Stomach smooth muscle (tissue), 2 donors: Measurements from ENCODE around the gene EEIG1.

Experiments
- H3K27ac ChIP-seq: one replicate; pipeline ENCODE4 v1.7.0; 2013; ENCODE audit warnings: mild to moderate bottlenecking, low read length, inconsistent platforms
- H3K27me3 ChIP-seq, 2 donors: one replicate each; pipeline ENCODE4 v1.7.0; 2013; ENCODE audit warnings: low read length in 2 of 2; ENCODE audit not compliant: insufficient read depth in 2 of 2, control insufficient read depth in 1 of 2
- H3K36me3 ChIP-seq, 2 donors: one replicate each; pipeline ENCODE4 v1.7.0; 2013; ENCODE audit warnings: low read length in 2 of 2; ENCODE audit not compliant: control insufficient read depth in 2 of 2, insufficient read depth in 2 of 2
- H3K4me1 ChIP-seq: one replicate; pipeline ENCODE4 v1.7.0; 2013; ENCODE audit warnings: low read length; ENCODE audit not compliant: control insufficient read depth, insufficient read depth
- H3K4me3 ChIP-seq, 2 donors: one replicate each; pipeline ENCODE4 v1.7.0; 2013; ENCODE audit warnings: low read length in 2 of 2
- H3K9ac ChIP-seq, 2 donors: one replicate each; pipeline ENCODE4 v1.7.0; 2013; ENCODE audit warnings: low read length in 2 of 2, mild to moderate bottlenecking in 1 of 2
- H3K9me3 ChIP-seq, 2 donors: one replicate each; pipeline ENCODE4 v1.7.0; 2013; ENCODE audit warnings: low read length in 2 of 2; ENCODE audit not compliant: control insufficient read depth in 2 of 2
- donor health status: healthy.
- donor health status: Pancreatic carcinoma.

EEIG1 gene

DNA sequence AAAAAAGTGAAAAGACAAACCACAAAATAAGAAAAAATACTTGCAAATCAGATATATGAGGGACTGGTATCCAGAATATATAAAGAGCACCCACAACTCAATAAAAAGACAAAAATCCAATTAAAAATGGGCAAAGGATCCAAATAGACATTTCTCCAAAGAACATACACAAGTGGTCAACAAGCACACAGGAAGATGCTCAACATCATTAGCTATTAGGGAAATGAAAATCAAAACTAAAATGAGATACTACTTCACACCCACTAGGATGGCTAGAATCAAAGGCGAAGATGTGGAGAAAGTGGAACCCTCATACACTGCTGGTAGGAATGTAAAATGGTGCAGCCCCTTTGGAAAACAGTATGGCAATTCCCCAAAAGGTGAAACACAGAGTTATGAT is 22.1 kb downstream of the EEIG1 start:
- Histone ChIP-seq H3K27me3 (no peaks in the 10 kb centered on the region), H3K36me3 (no peaks in the 10 kb centered on the region), H3K9ac (no peak overlapping the region), H3K9me3 (no peaks in the 10 kb centered on the region), H3K4me1 (peaks cover 57% of the 10 kb centered on the region), H3K27ac (no peak overlapping the region), H3K4me3 (no peak overlapping the region)

GRCh38 chr9:127955294-127956015 is 25.3 kb downstream of the EEIG1 start:
- H3K4me1 ChIP-seq = peaks cover 37% of the 10 kb centered on the region
- H3K4me3 ChIP-seq = peak overlapping the region in 1 of 2 donors; percentile 15
- H3K9me3 ChIP-seq = no peaks in the 10 kb centered on the region
- H3K36me3 ChIP-seq = no peaks in the 10 kb centered on the region
- no peaks in the 10 kb centered on the region for H3K27me3 ChIP-seq
- H3K27ac ChIP-seq = no peak overlapping the region
- H3K9ac ChIP-seq = peak overlapping the region; percentile 22 to 42

DNA sequence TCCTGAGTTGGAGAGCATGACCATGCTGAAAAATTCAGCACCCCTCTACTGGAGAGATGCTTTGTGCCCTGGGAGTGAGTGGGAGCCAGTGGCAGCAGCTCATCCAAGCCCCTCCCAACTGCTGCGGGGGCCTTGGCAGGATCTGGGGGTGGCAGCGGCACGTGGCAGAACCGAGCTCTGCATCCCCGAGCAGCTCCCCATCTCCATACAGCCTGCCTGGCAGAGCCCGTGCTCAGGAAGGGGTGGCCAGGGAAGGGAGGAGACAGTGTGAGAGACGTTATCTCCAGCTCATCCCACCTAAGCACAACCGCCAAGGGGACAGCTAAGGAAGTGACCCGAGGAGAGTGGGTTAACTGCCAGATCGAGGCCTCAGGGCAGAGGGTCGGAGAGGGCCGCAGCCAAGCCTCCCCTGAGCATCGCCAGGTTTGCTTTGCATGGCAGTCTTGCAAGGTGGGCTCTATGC is 25.9 kb downstream of the EEIG1 start:
- H3K9ac ChIP-seq = peak overlapping the region in 1 of 2 donors; percentile 42
- H3K27ac ChIP-seq = no peak overlapping the region

GRCh38 chr9:127953768-127954505 is 26.9 kb downstream of the EEIG1 start:
- no peaks in the 10 kb centered on the region for H3K9me3 ChIP-seq
- H3K4me3 ChIP-seq = no peak overlapping the region
- H3K36me3 ChIP-seq = peaks cover 0 to 2% of the 10 kb centered on the region in 2 donors
- H3K27me3 ChIP-seq = no peaks in the 10 kb centered on the region
- H3K9ac ChIP-seq = no peak overlapping the region
- no peak overlapping the region for H3K27ac ChIP-seq
- peaks cover 36% of the 10 kb centered on the region for H3K4me1 ChIP-seq

More for the DNA sequence above, 25.9 kb downstream of the EEIG1 start:
- Histone ChIP-seq H3K27me3 (no peaks in the 10 kb centered on the region), H3K4me3 (peak overlapping the region in 1 of 2 donors; percentile 15), H3K36me3 (peaks cover 0 to 2% of the 10 kb centered on the region in 2 donors), H3K9me3 (no peaks in the 10 kb centered on the region), H3K4me1 (peaks cover 33% of the 10 kb centered on the region)

GRCh38 chr9:127953154-127953553 is 27.6 kb downstream of the EEIG1 start:
- Histone ChIP-seq H3K27me3 (no peaks in the 10 kb centered on the region), H3K36me3 (peaks cover 0 to 3% of the 10 kb centered on the region in 2 donors), H3K27ac (no peak overlapping the region), H3K9me3 (no peaks in the 10 kb centered on the region), H3K4me1 (peaks cover 36% of the 10 kb centered on the region), H3K9ac (no peak overlapping the region), H3K4me3 (no peak overlapping the region)

DNA sequence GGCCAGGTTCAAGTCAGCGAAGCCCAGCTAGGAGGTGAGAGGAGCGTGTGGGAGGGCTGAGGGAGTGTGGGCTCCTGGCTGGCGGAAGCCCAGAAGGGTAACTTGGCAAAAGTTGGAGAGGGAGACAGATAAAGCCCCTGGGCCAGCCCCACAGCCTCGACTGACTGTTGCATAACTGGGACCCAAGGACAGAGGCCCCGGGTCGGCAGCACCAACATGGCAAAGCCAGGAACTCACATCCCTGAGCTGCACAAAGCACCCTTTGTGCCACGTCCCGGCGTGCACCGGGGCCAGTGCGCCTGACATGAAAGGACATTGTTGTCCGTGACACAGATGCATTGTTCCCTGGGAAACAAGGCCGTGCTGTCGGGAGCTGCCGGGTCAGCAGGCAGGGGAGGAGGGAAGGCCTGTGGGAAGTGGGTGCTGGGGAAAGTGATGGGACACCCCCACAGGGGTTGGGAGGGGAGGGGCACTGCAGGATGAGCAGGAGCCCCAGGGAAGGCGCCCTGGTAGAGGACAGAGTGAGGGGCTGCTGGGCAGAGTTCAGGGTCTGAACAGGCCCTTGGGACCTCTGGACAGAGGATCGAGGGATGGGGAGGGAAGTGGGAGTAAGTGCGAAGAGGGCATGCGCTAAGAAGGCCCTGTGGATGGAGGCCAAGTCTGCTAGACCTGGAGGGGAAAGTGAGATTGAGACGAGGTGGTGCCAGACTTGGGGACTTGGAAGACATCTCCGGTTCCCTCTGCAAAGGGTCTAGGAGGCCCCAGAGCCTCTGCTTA is 30.1 kb downstream of the EEIG1 start:
- no peaks in the 10 kb centered on the region for H3K9me3 ChIP-seq
- H3K4me3 ChIP-seq = peak overlapping the region in 1 of 2 donors; percentile 22
- H3K27ac ChIP-seq = no peak overlapping the region
- H3K27me3 ChIP-seq = no peaks in the 10 kb centered on the region
- peaks cover 0 to 11% of the 10 kb centered on the region in 2 donors for H3K36me3 ChIP-seq
- peak overlapping the region in 1 of 2 donors; percentile 5 for H3K9ac ChIP-seq
- H3K4me1 ChIP-seq = peaks cover 38% of the 10 kb centered on the region

DNA sequence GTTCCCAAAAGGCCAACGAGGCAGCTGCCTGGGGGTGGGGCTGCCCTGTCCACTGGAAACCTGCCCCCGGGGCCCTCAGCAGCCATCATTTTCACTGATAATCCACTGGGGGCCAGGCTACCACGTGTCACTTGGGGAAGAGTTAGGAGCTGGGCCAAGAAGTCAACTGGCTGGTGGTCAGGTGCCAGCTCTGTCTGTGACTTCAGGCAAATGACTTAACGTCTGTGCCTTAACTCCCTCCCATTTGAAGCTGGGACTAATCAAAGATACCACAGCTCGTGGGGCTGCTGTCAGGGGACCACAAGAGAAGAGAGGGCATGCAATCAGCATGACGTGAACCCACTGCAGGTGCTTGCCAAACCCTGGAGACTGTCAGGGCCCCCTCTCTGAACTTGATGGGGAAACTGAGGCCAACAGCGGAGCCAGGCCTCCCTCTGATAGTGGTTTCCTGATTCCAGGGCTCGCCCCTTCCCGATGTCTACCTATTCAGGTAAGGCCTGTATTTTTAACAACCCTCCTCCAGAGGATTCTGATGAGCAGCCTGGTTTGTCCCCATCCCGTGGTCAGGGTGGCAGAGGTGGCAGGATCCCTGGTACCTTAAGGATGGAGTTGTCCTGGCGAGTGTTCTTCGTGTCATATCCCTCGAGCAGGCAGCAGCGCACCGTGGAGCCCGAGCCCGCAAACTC is 30.8 kb downstream of the EEIG1 start:
- Histone ChIP-seq H3K27ac (no peak overlapping the region), H3K36me3 (peaks cover 3 to 14% of the 10 kb centered on the region in 2 donors), H3K4me1 (peaks cover 30% of the 10 kb centered on the region), H3K4me3 (peak overlapping the region in 1 of 2 donors; percentile 22), H3K9ac (peak overlapping the region; percentile 5 to 32), H3K9me3 (no peaks in the 10 kb centered on the region), H3K27me3 (no peaks in the 10 kb centered on the region)

DNA sequence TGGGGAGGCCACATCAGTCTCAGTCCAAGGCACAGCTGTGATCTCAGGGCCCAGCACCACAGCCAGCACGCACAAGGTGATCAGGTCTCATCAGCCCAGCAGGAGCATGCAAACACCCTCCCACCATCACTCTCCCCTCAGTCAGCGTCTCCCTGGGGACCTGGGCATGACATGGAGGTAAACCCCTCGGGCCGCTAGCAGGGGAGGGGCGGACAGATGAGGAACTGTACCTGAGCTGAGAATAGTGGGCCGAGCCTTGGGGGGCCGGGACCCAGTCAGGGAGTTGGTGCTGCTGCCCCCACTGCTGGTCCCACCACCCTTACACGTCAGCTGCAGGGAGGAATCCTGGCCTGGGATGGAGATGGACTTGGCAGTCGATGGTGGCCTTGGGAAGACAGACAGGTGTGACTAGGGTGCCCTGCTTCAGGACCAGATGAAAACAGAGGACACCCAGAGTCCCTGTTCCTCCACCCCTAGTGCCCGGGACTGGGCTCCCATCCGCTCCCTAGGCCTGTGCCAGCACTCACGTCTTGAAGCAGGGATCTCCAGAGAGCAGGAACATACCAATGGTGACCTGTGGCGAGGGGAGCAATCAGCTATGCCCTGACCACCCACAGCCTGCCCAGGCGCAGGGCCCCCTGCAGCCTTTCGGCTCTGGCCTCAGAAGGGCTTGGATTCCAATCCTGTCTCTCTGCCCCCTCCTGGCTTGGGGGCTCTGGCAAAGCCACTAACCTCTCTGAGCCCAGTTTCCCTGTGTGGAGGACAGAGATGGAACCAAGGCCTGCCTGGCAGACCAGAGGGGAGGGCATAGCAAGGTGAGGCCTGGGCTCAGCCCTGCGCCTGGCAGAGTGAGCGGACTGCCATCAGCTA is 32.7 kb downstream of the EEIG1 start:
- H3K9ac ChIP-seq = peak overlapping the region in 1 of 2 donors; percentile 13
- peaks cover 21% of the 10 kb centered on the region for H3K4me1 ChIP-seq
- H3K36me3 ChIP-seq = peaks cover 7 to 22% of the 10 kb centered on the region in 2 donors
- H3K27ac ChIP-seq = no peak overlapping the region
- H3K9me3 ChIP-seq = no peaks in the 10 kb centered on the region
- no peaks in the 10 kb centered on the region for H3K27me3 ChIP-seq
- no peak overlapping the region for H3K4me3 ChIP-seq

- H3K4me1 ChIP-seq = peaks cover 27% of the 10 kb centered on the region
- H3K27me3 ChIP-seq = no peaks in the 10 kb centered on the region
- H3K9ac ChIP-seq = no peak overlapping the region
- H3K4me3 ChIP-seq = no peak overlapping the region
- no peaks in the 10 kb centered on the region for H3K9me3 ChIP-seq
- peaks cover 11 to 22% of the 10 kb centered on the region in 2 donors for H3K36me3 ChIP-seq
- H3K27ac ChIP-seq = no peak overlapping the region
Measured at GRCh38 chr9:127946728-127947127, 34.1 kb downstream of the EEIG1 start.
